Right lobe of liver (tissue), 6 donors: ENCODE data around the gene MBP. TPM values are rescaled to one million over a fixed set of nuclear protein-coding genes. Genes with fewer than 3 reads are reported as not detected.
"Not testable (repeated sequence)": the region's sequence is repeated elsewhere in the genome, so short reads cannot be mapped to it uniquely, and the experiment has no call there.

ENCODE experiments used
- ATAC-seq, 4 donors: fragments of 200-7000 bp; cut with Tn5 transposase; one replicate each; pipeline ENCODE4 v1.9.1; 2020; ENCODE audit warnings: mild to moderate bottlenecking in 4 of 4, moderate library complexity in 4 of 4
- DNase-seq, 3 donors: peaks; one replicate each; pipeline ENCODE4 v3.0.0-alpha.2; 2020
- H3K27ac ChIP-seq, 3 donors: fragments of 200-600 bp; one replicate each; pipeline ENCODE4 v1.8.0; 2022
- H3K27me3 ChIP-seq, 2 donors: fragments of 200-600 bp; one replicate each; pipeline ENCODE4 v1.8.0; 2022
- H3K36me3 ChIP-seq, 4 donors: fragments of 200-600 bp; sonication (generic) in 1 of 4; one replicate each; pipeline versions ENCODE4 v1.5.1 to v1.8.0; 2017 to 2022; ENCODE audit warnings: control low read depth in 1 of 4
- H3K4me1 ChIP-seq, 4 donors: fragments of 200-600 bp; sonication (generic) in 1 of 4; one replicate each; pipeline versions ENCODE4 v1.5.1 to v1.8.0; 2017 to 2022; ENCODE audit warnings: control low read depth in 1 of 4
- H3K4me3 ChIP-seq, 3 donors: fragments of 200-600 bp; one replicate each; pipeline ENCODE4 v1.8.0; 2022
- H3K9me3 ChIP-seq, 4 donors: fragments of 200-600 bp; sonication (generic) in 1 of 4; one replicate each; pipeline versions ENCODE4 v1.5.1 to v1.8.0; 2017 to 2022; ENCODE audit warnings: control low read depth in 1 of 4
- CTCF ChIP-seq, 4 donors: fragments of 200-600 bp in 3 of 4; fragments of 450-650 bp in 1 of 4; IDR thresholded peaks; one replicate each; pipeline versions ENCODE4 v1.5.1 to v1.8.0; 2016 to 2022; ENCODE audit warnings: antibody characterized with exemption in 4 of 4, mild to moderate bottlenecking in 2 of 4
- POLR2A ChIP-seq: fragments of 450-650 bp; IDR thresholded peaks from one replicate; pipeline ENCODE4 v1.6.1; 2017; ENCODE audit warnings: antibody characterized with exemption, mild to moderate bottlenecking
- WGBS: methylation state at CpG from one replicate; pipeline ENCODE4 v1.1.6; 2018; ENCODE audit warnings: low coverage, low lambda C conversion rate; ENCODE audit not compliant: insufficient coverage; ENCODE audit errors: missing lambda C conversion rate; 5-methylcytosine and 5-hydroxymethylcytosine counted together
- intact Hi-C, 2 donors: fragments of 100-400 bp; cut with DNase I; formaldehyde crosslinking; loops; one replicate each; pipeline versions ENCODE4 v1.11.2 to v1.14.1; 2022
- total RNA-seq, 6 experiments: library from RNA; depleted of rRNA in 2 of 6; stranded (reverse); fragments of >200 nt in 2 of 6; fragmentation: NEBNext Ultra II Directional in 3 of 6; extraction: Animal tissue kit (Norgen Biotek cat#: 25700) in 3 of 6; gene quantifications; one replicate each; pipeline versions ENCODE4 v1.1.0 to v1.2.4, GENCODE V29; 2016 to 2023
- donor health status: DM: no; HTN: yes; CAD: no.
- donor health status: DM: no; HTN: no; CAD: no.
- donor health status: DM: no; HTN: no; CAD: no.
- donor health status: DM: no; HTN: yes; CAD: no.
- donor health status: DM: no; HTN: yes; CAD: no.

The MBP gene
- total RNA-seq, 6 experiments from 2014 or later, result 24.0 to 40.8 (median 27.6) TPM

DNA sequence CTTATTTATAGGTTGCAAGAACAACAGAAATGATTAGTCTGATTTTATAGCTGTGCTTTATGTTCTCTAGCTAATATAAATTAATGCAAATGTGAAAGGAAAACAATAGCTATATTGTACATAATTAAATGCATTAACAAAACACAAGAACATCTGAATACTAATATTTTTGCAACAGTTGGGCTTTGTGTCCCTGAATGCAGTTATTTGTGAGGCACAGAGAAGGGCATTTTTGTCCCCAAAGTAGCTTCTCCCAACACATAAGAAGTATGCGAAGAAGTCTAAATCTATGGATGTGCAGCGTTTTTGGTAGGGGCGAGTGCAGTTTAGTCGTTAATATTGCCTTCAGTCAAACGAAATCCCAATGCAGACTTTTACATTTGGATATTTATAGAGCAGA lies 110.0 kb downstream of the MBP start:
- 79% methylated on average over 5 of the region's 5 CpGs for WGBS
- H3K27ac ChIP-seq, result no peak overlapping the region
- H3K4me1 ChIP-seq, result no peaks in the 10 kb centered on the region
- no peaks in the 10 kb centered on the region for H3K9me3 ChIP-seq
- peaks cover 0 to 8% (median under 1%) of the 10 kb centered on the region in 4 donors for H3K36me3 ChIP-seq
- DNase-seq, result no peak
- H3K4me3 ChIP-seq, result no peak overlapping the region
- intact Hi-C loops, result no loop called here
- no peaks in the 10 kb centered on the region for H3K27me3 ChIP-seq
- ATAC-seq, result no peak
- TF ChIP-seq CTCF (IDR thresholded peaks at IDR 0.05), result no peak
- no peak for TF ChIP-seq POLR2A

DNA sequence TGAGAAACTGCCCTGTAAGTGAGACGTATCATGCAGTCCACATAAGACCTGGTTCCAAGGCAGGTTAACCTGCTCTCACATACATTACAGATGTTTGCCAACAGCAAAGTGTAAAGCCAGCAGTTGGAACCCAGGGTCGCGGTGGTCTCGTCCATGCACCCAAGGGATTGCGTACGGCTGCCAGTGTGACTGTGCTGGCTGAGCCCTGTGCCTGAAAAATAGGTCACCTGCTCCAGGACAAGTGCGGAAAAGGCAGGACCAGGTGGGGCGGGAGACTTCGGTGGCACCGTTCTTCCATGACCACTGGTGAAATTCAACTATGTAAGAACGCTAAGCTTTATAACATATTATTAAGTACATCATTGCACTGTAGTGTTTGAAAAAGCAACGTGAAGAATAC lies 110.5 kb downstream of the MBP start:
- peaks cover 0 to 8% (median 3%) of the 10 kb centered on the region in 4 donors for H3K36me3 ChIP-seq
- no peak overlapping the region for H3K4me3 ChIP-seq
- DNase-seq (no peak), ATAC-seq (no peak)
- no peaks in the 10 kb centered on the region for H3K27me3 ChIP-seq
- H3K4me1 ChIP-seq, result no peaks in the 10 kb centered on the region
- intact Hi-C loops, result no loop called here
- no peak overlapping the region for H3K27ac ChIP-seq
- 93% methylated on average over 10 of the region's 12 CpGs for WGBS
- no peaks in the 10 kb centered on the region for H3K9me3 ChIP-seq
- TF ChIP-seq POLR2A (no peak), CTCF (IDR thresholded peaks at IDR 0.05) (no peak)

DNA sequence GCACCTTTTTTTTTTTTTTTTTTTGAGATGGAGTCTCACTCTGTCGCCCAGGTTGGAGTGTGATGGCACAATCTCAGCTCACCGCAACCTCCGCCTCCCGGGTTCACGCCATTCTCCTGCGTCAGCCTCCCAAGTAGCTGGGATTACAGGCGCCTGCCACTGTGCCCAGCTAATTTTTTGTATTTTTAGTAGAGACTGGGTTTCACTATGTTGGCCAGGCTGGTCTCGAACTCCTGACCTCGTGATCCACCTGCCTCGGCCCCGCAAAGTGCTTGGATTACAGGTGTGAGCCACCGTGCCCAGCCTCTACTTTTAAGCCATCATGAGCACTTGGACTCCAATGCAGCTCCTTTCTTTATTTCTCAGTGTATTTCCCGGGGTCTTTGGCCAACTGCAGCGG lies 111.1 kb downstream of the MBP start:
- H3K9me3 ChIP-seq, H3K4me3 ChIP-seq, H3K4me1 ChIP-seq, DNase-seq, H3K27me3 ChIP-seq, intact Hi-C loops, H3K27ac ChIP-seq, ATAC-seq: not testable (repeated sequence)
- H3K36me3 ChIP-seq, result peaks cover 0 to 14% (median 8%) of the 10 kb centered on the region in 4 donors
- WGBS, result 90% methylated on average over 14 of the region's 14 CpGs

GRCh38 chr18:77021075-77021474 lies 111.5 kb downstream of the MBP start:
- Histone ChIP-seq H3K36me3 (peaks cover 0 to 17% (median 11%) of the 10 kb centered on the region in 4 donors), H3K27ac (no peak overlapping the region), H3K4me3 (no peak overlapping the region), H3K9me3 (no peaks in the 10 kb centered on the region), H3K27me3 (no peaks in the 10 kb centered on the region), H3K4me1 (no peaks in the 10 kb centered on the region)
- DNase-seq (no peak), ATAC-seq (no peak)
- TF ChIP-seq POLR2A (no peak), CTCF (IDR thresholded peaks at IDR 0.05) (no peak)
- intact Hi-C loops, result no loop called here
- WGBS, result 96% methylated on average over 8 of the region's 9 CpGs

DNA sequence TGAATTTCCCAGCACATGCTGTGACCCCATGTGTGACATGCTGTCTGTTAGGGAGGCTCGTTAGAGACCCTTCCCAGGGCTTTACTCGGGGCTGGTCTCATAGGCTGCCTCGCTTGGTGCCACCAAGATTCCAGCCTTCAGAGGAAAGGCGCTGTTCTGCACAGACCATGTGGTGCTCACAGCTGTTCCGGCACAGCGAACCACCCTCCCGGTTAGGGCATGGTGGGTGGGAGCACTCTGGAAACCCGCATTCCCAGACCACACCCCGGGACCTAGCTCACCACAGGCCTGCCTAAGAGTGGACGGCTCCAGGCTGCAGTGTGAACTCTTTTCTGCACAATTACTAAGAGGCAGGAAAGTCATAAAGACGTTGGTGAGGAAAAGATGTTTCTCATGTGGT lies 112.0 kb downstream of the MBP start:
- no peak for DNase-seq
- 75% methylated on average over 2 of the region's 11 CpGs for WGBS
- H3K9me3 ChIP-seq, result no peaks in the 10 kb centered on the region
- no peaks in the 10 kb centered on the region for H3K4me1 ChIP-seq
- TF ChIP-seq POLR2A, result no peak
- no peak for TF ChIP-seq CTCF (IDR thresholded peaks at IDR 0.05)
- ATAC-seq, result peak in 1 of 4 donors; percentile 15
- no peak overlapping the region for H3K4me3 ChIP-seq
- peaks cover 0 to 17% (median 11%) of the 10 kb centered on the region in 4 donors for H3K36me3 ChIP-seq
- intact Hi-C loops, result no loop called here
- no peak overlapping the region for H3K27ac ChIP-seq
- no peaks in the 10 kb centered on the region for H3K27me3 ChIP-seq
